ENCODE measurements around the gene UBE2L6.

DNA sequence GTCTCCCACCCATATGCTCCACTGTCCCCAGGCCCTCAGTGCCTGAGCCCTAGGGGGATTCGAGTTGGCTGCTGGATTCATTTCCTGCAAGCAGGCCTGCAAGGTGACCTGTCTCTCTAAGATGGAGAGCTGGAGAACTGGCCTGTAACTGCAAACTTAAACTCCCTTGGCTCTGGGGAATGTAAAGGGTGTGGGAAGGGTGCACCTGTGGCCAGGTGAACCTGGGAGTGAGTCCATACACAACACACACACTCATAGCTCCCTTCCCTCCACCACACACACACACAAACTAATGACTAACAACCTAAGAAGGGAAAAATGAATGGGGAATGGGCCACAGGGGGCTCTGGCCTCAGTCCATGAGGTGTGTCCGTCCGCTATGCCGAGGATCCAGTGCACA, 15.5 kb downstream of the UBE2L6 start:
- TF ChIP-seq POLR2A (IDR thresholded peaks at IDR 0.05; ENCODE audit: low read length) (no peak), NPAS2 (CRISPR knock-in tag; IDR thresholded peaks at IDR 0.05; ENCODE audit: borderline replicate concordance) (no peak), MYC (IDR thresholded peaks at IDR 0.05; ENCODE audit: borderline replicate concordance, low read length) (no peak), CHD2 (IDR thresholded peaks at IDR 0.05; ENCODE audit: low read length, partially characterized antibody) (no peak)
- TF ChIP-seq, protein P1, sequence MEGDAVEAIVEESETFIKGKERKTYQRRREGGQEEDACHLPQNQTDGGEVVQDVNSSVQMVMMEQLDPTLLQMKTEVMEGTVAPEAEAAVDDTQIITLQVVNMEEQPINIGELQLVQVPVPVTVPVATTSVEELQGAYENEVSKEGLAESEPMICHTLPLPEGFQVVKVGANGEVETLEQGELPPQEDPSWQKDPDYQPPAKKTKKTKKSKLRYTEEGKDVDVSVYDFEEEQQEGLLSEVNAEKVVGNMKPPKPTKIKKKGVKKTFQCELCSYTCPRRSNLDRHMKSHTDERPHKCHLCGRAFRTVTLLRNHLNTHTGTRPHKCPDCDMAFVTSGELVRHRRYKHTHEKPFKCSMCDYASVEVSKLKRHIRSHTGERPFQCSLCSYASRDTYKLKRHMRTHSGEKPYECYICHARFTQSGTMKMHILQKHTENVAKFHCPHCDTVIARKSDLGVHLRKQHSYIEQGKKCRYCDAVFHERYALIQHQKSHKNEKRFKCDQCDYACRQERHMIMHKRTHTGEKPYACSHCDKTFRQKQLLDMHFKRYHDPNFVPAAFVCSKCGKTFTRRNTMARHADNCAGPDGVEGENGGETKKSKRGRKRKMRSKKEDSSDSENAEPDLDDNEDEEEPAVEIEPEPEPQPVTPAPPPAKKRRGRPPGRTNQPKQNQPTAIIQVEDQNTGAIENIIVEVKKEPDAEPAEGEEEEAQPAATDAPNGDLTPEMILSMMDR (IDR thresholded peaks at IDR 0.05), result no peak
- TF ChIP-seq, protein P2, sequence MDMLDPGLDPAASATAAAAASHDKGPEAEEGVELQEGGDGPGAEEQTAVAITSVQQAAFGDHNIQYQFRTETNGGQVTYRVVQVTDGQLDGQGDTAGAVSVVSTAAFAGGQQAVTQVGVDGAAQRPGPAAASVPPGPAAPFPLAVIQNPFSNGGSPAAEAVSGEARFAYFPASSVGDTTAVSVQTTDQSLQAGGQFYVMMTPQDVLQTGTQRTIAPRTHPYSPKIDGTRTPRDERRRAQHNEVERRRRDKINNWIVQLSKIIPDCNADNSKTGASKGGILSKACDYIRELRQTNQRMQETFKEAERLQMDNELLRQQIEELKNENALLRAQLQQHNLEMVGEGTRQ (IDR thresholded peaks at IDR 0.05), result no peak
- TF ChIP-seq, protein P3, sequence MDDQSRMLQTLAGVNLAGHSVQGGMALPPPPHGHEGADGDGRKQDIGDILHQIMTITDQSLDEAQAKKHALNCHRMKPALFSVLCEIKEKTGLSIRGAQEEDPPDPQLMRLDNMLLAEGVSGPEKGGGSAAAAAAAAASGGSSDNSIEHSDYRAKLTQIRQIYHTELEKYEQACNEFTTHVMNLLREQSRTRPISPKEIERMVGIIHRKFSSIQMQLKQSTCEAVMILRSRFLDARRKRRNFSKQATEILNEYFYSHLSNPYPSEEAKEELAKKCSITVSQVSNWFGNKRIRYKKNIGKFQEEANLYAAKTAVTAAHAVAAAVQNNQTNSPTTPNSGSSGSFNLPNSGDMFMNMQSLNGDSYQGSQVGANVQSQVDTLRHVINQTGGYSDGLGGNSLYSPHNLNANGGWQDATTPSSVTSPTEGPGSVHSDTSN (IDR thresholded peaks at IDR 0.05), result no peak

Measured in A549 (cell line).